ENCODE data around the gene SEPTIN6. TPM values are rescaled to one million over a fixed set of nuclear protein-coding genes. Genes with fewer than 3 reads are reported as not detected.

Gene SEPTIN6
- total and polyA plus RNA-seq, 2 of the 8 experiments (the other 6 are each of a cell fraction or from before 2014, with no cell fraction given) = 31.0 to 42.6 TPM

DNA sequence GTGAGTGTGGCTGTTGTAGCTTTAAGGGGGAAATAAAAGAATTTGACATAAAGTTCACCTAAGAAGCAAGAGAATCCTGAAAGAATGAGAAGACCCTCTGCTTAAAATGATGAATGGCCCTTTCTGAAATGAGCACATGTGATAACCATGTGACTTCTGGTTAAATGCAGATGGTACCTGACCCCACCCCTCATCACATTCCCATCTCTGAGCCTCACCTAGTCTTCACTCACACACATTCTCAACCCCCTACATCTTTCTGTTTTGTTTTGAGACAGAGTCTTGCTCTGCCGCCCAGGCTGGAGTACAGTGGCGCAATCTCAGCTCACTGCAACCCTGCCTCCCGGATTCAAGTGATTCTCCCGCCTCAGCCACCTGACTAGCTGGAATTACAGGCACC is 31.5 kb downstream of the SEPTIN6 start:
- ChIA-PET CTCF (ENCODE audit: partially characterized antibody) (no interaction called here), POLR2A (ENCODE audit: partially characterized antibody) (interaction anchor here (0.6 kb wide), 1 partner anchor 281 kb away, joined by 4 read pairs; no protein-coding TSS in a partner anchor)
- Histone ChIP-seq H3K23ac (ENCODE audit: insufficient read length) (no peak overlapping the region), H3K4me3 (ENCODE audit: extremely low read depth in 1 of 4, insufficient read depth in 2 of 4, low read depth in 3 of 4, low read length in 4 of 4) (no peak overlapping the region), H3K79me2 (ENCODE audit: control insufficient read depth in 1 of 2, insufficient read depth in 2 of 2, low read length in 2 of 2) (no peaks in the 10 kb centered on the region), H3K9ac (replicated peaks in 1 of 4; ENCODE audit: extremely low read depth in 1 of 4, low read depth in 3 of 4, low read length in 3 of 4) (no peak overlapping the region), H3K36me3 (ENCODE audit: control insufficient read depth in 2 of 4, insufficient read depth in 4 of 4, low read length in 3 of 4) (0 out of 8 replicates have a peak, but pooled peaks cover 0 to 2% (median 0%) of the 10 kb centered on the region in 4 experiments), H2BK12ac (ENCODE audit: low read depth, low read length) (no peak overlapping the region), H3K4ac (replicated peaks; ENCODE audit: insufficient read length, low read depth, low read length) (no peak overlapping the region), H2BK5ac (ENCODE audit: low read depth, low read length) (no peak overlapping the region), H3K9me3 (ENCODE audit: insufficient read depth in 2 of 2, low read depth in 1 of 2, low read length in 1 of 2) (no peaks in the 10 kb centered on the region), H3K14ac (ENCODE audit: insufficient read length) (no peak overlapping the region), H4K8ac (ENCODE audit: extremely low read depth, insufficient read depth, low read length) (no peak overlapping the region), H3K79me1 (ENCODE audit: low read depth, low read length) (no peaks in the 10 kb centered on the region), H2BK15ac (ENCODE audit: low read length) (no peak overlapping the region), H3K18ac (ENCODE audit: extremely low read depth, low read length) (no peak overlapping the region), H4K20me1 (replicated peaks in 1 of 2; ENCODE audit: control insufficient read depth in 1 of 2, insufficient read depth in 2 of 2, low read length in 2 of 2) (no peaks in the 10 kb centered on the region), H3K4me2 (ENCODE audit: insufficient read depth in 1 of 2, low read depth in 2 of 2, low read length in 2 of 2) (no peak overlapping the region), H4K91ac (replicated peaks; ENCODE audit: insufficient read length, low read length) (no peak overlapping the region), H4K5ac (ENCODE audit: insufficient read length, low read depth, low read length) (no peak overlapping the region), H3K27me3 (replicated peaks in 1 of 4; ENCODE audit: control insufficient read depth in 3 of 4, extremely low read depth in 1 of 4, insufficient read depth in 3 of 4, low read length in 3 of 4) (no peaks in the 10 kb centered on the region), H3K4me1 (replicated peaks in 1 of 4; ENCODE audit: control insufficient read depth in 3 of 4, insufficient read depth in 4 of 4, low read length in 3 of 4) (no peaks in the 10 kb centered on the region), H3K23me2 (ENCODE audit: low read depth, low read length) (no peaks in the 10 kb centered on the region), H2AK5ac (ENCODE audit: low read depth, low read length) (no peak overlapping the region), H2AFZ (ENCODE audit: low read length) (no peak overlapping the region), H2BK20ac (ENCODE audit: low read length) (no peak overlapping the region), H3K27ac (ENCODE audit: low read depth, low read length) (no peak overlapping the region), H3K56ac (replicated peaks; ENCODE audit: insufficient read length, low read depth, low read length) (no peak overlapping the region), H2BK120ac (replicated peaks; ENCODE audit: low read depth, low read length) (no peak overlapping the region)
- WGBS, 2 experiments (ENCODE audit: extremely low coverage in 1 of 2, insufficient coverage in 1 of 2, insufficient read length in 1 of 2, insufficient replicate concordance in 2 of 2, low coverage in 1 of 2, low lambda C conversion rate in 2 of 2, missing lambda C conversion rate in 1 of 2) = 96% methylated on average over 4 of the region's 4 CpGs; no CpG with 5 or more reads in 1 of the 2 experiments
- no peak for FAIRE-seq
- TF ChIP-seq PHF8 (conservative IDR thresholded peaks at IDR 0.05; ENCODE audit: low read depth, low read length) = no peak
- TF ChIP-seq NANOG (IDR thresholded peaks at IDR 0.05; ENCODE audit: insufficient read depth, low read depth, low read length, poor library complexity, severe bottlenecking) = no peak
- no peak for DNase-seq (ENCODE audit: low read depth in 1 of 2, low spot score in 2 of 2)
